ENCODE data around the gene SPINT3. TPM values are rescaled to one million over a fixed set of nuclear protein-coding genes. Genes with fewer than 3 reads are reported as not detected.

Gene SPINT3
- polyA plus RNA-seq, 2 of the 4 experiments (the other 2 are of a cell fraction), result not detected

- H3K27ac ChIP-seq, result no peak overlapping the region
- no peaks in the 10 kb centered on the region for H3K4me1 ChIP-seq
- TF ChIP-seq ATOH8 (CRISPR knock-in tag; IDR thresholded peaks at IDR 0.05; ENCODE audit: low read depth) (no peak), TP53 (CRISPR knock-in tag; IDR thresholded peaks at IDR 0.05) (no peak)
- 3% methylated on average over 3 of the region's 3 CpGs for whole genome bisulfite sequencing (ENCODE audit: missing lambda C conversion rate)
- no peak overlapping the region for H3K4me3 ChIP-seq
- no peak overlapping the region for H3K4me2 ChIP-seq
- ChIA-PET CTCF (interaction anchor here (0.9 to 2.4 kb wide), 3 partner anchors 9 to 275 kb away, joined by 3 to 6 read pairs (median 4); no protein-coding TSS in a partner anchor), POLR2A (no interaction called here)
- FAIRE-seq (no peak), DNase-seq (ENCODE audit: low read depth in 1 of 2, low spot score in 1 of 2) (no peak), ATAC-seq (no peak)
- no peaks in the 10 kb centered on the region for H3K9me3 ChIP-seq
These were observed 19.3 kb downstream of the SPINT3 start for GRCh38 chr20:45496166-45496565.

- no peak for FAIRE-seq
- WGBS (ENCODE audit: missing lambda C conversion rate), result 31% methylated on average over 1 of the region's 1 CpG
- no peaks in the 10 kb centered on the region for H3K9me3 ChIP-seq
- ChIA-PET POLR2A (no interaction called here), CTCF (interaction anchor here (0.9 to 2.4 kb wide), 3 partner anchors 10 to 276 kb away, joined by 3 to 6 read pairs (median 4); no protein-coding TSS in a partner anchor)
- no peak overlapping the region for H3K4me3 ChIP-seq
- no peaks in the 10 kb centered on the region for H3K4me1 ChIP-seq
- DNase-seq (ENCODE audit: low read depth in 1 of 2, low spot score in 1 of 2), result no peak
- ATAC-seq, result no peak
- no peak overlapping the region for H3K4me2 ChIP-seq
- no peak overlapping the region for H3K27ac ChIP-seq
- TF ChIP-seq ELK1 (IDR thresholded peaks at IDR 0.05; ENCODE audit: low read depth, low read length) (no peak), PBX3 (IDR thresholded peaks at IDR 0.05) (no peak)
These were observed 19.9 kb downstream of the SPINT3 start for GRCh38 chr20:45495501-45495941.

GRCh38 chr20:45489083-45489531, 26.3 kb downstream of the SPINT3 start:
- no peaks in the 10 kb centered on the region for H3K4me1 ChIP-seq
- FAIRE-seq, result no peak
- ChIA-PET POLR2A (no interaction called here), CTCF (interaction anchor here (1.7 kb wide), 1 partner anchor 282 kb away, joined by 9 read pairs; no protein-coding TSS in a partner anchor)
- no peak for DNase-seq (ENCODE audit: low read depth in 1 of 2, low spot score in 1 of 2)
- no peak overlapping the region for H3K4me3 ChIP-seq
- no peak overlapping the region for H3K27ac ChIP-seq
- no peaks in the 10 kb centered on the region for H3K9me3 ChIP-seq
- H3K4me2 ChIP-seq, result no peak overlapping the region
- no peak for ATAC-seq
- 33% methylated on average over 1 of the region's 1 CpG for WGBS (ENCODE audit: missing lambda C conversion rate)
- TF ChIP-seq NPAS2 (CRISPR knock-in tag; IDR thresholded peaks at IDR 0.05; ENCODE audit: borderline replicate concordance) (no peak), REST (IDR thresholded peaks at IDR 0.05) (no peak), CHD2 (IDR thresholded peaks at IDR 0.05; ENCODE audit: low read length, partially characterized antibody) (no peak), JUN (IDR thresholded peaks at IDR 0.05) (no peak), E2F6 (IDR thresholded peaks at IDR 0.05; ENCODE audit: borderline replicate concordance, low read depth) (no peak), EP300 (IDR thresholded peaks at IDR 0.05) (no peak), FOXS1 (CRISPR knock-in tag; IDR thresholded peaks at IDR 0.05) (no peak), POLR2AphosphoS2 (conservative IDR thresholded peaks at IDR 0.05; ENCODE audit: low read length) (no peak), POLR2A (IDR thresholded peaks at IDR 0.05; ENCODE audit: low read length) (no peak), HOXB5 (CRISPR knock-in tag; IDR thresholded peaks at IDR 0.05) (no peak), RCOR1 (IDR thresholded peaks at IDR 0.05; ENCODE audit: low read depth, low read length) (no peak), RNF2 (IDR thresholded peaks at IDR 0.05; ENCODE audit: borderline replicate concordance, low read depth) (no peak), MAZ (IDR thresholded peaks at IDR 0.05; ENCODE audit: borderline replicate concordance, low read depth, low read length) (no peak), ZSCAN20 (CRISPR knock-in tag; IDR thresholded peaks at IDR 0.05) (no peak), FOSL2 (IDR thresholded peaks at IDR 0.05) (no peak), FOSL2 (CRISPR knock-in tag; IDR thresholded peaks at IDR 0.05) (no peak), ZNF302 (CRISPR knock-in tag; IDR thresholded peaks at IDR 0.05) (no peak), EHMT2 (IDR thresholded peaks at IDR 0.05; ENCODE audit: low read depth) (no peak), CHD4 (IDR thresholded peaks at IDR 0.05; ENCODE audit: borderline replicate concordance) (no peak), BHLHE40 (IDR thresholded peaks at IDR 0.05; ENCODE audit: low read depth, low read length) (no peak)

Measured in A549 (cell line).